K562 (cell line): ENCODE results near the gene RALGAPB. TPM values are rescaled to one million over a fixed set of nuclear protein-coding genes. Genes with fewer than 3 reads are reported as not detected.

Source experiments
- BDP1 ChIP-seq: IDR thresholded peaks from 3 replicates; pipeline ENCODE4 v1.6.1; 2011; ENCODE audit not compliant: insufficient read length, insufficient read depth
- GTF2F1 ChIP-seq: IDR thresholded peaks from 2 replicates; pipeline ENCODE4 v1.6.1; 2011; ENCODE audit warnings: low read depth, low read length, improper control_type of control experiment
- MAZ ChIP-seq, 2 experiments: fragments of 450-650 bp in 1 of 2; sonication (generic) in 1 of 2; formaldehyde crosslinking; IDR thresholded peaks in 1 of 2; conservative IDR thresholded peaks in 1 of 2; 2 replicates each; pipeline versions ENCODE4 v1.4.0 to v1.5.0; 2020; ENCODE audit warnings: mild to moderate bottlenecking in 1 of 2, missing genetic modification reagents in 1 of 2
- PML ChIP-seq: IDR thresholded peaks from 2 replicates; pipeline ENCODE4 v1.6.1; 2012; ENCODE audit warnings: low read length, inconsistent platforms
- SAP30 ChIP-seq: fragments of 200-600 bp; sonication (generic); IDR thresholded peaks from 2 replicates; pipeline ENCODE4 v1.6.1; 2012; ENCODE audit warnings: borderline replicate concordance, low read depth, mild to moderate bottlenecking, moderate library complexity, low read length, control low read depth, inconsistent platforms; ENCODE audit not compliant: insufficient read depth, poor library complexity, severe bottlenecking
- TFE3 ChIP-seq: fragments of 450-650 bp; formaldehyde crosslinking; IDR thresholded peaks from 2 replicates; pipeline ENCODE4 v1.4.0; 2020; ENCODE audit warnings: mild to moderate bottlenecking, mixed read lengths
- ZBTB43 ChIP-seq: sonication (generic); formaldehyde crosslinking; IDR thresholded peaks from 2 replicates; pipeline ENCODE4 v1.8.0; 2023; ENCODE audit warnings: mild to moderate bottlenecking, missing genetic modification reagents
- ZKSCAN3 ChIP-seq: fragments of 250-450 bp; sonication (Bioruptor Pico); IDR thresholded peaks from 2 replicates; pipeline ENCODE4 v1.4.0; 2020
- polyA plus RNA-seq, 8 experiments: library from polyadenylated mRNA; depleted of rRNA in 4 of 8; stranded (reverse) in 5 of 8; unstranded in 3 of 8; fragments of >200 nt; fragmentation: Nextera tagmentation in 2 of 8; fragmentation: Illumina TruSeq in 1 of 8; extraction: Ambion mirVana in 2 of 8; extraction: Trizol in 1 of 8; gene quantifications; 2 replicates each; pipeline versions ENCODE4 v1.2.1 to v1.2.3, GENCODE V29; 2011 to 2014; ENCODE audit warnings: inconsistent platforms in 1 of 8, missing spikeins in 1 of 8
- total RNA-seq, 7 experiments: library from RNA; depleted of rRNA in 6 of 7; stranded (reverse); fragments of >200 nt in 6 of 7; fragmentation: Illumina TruSeq in 2 of 7; extraction: Trizol in 2 of 7; gene quantifications; 2 replicates each; pipeline versions ENCODE4 v1.2.1 to v1.2.3, GENCODE V29; 2011 to 2021; ENCODE audit warnings: low replicate concordance in 1 of 7

Gene RALGAPB
- total and polyA plus RNA-seq, 9 of the 15 experiments (the other 6 are each of a cell fraction or from before 2014, with no cell fraction given): 4.3 to 25.6 (median 13.6) TPM

GRCh38 chr20:38434770-38435554 lies 37.7 kb upstream of the RALGAPB start, which contains the start of gene SNHG17 (continued):
- TF ChIP-seq ZBTB43 (CRISPR knock-in tag) (peak; percentile 90), PML (peak; percentile 95), BDP1 (no peak), GTF2F1 (peak; percentile 95), MAZ (CRISPR knock-in tag; conservative IDR thresholded peaks at IDR 0.05 in 1 of 2, IDR thresholded peaks at IDR 0.05 in 1 of 2) (peak; percentile 63 to 85; a peak in 3 of 4 replicates), ZKSCAN3 (CRISPR knock-in tag) (no peak), SAP30 (peak; percentile 92), TFE3 (CRISPR knock-in tag) (no peak)
- TF ChIP-seq, all 486 proteins: peak for 238
